ENCODE results near the gene MALAT1. TPM values are rescaled to one million over a fixed set of nuclear protein-coding genes. Genes with fewer than 3 reads are reported as not detected.
"Not testable (repeated sequence)": the region's sequence is repeated elsewhere in the genome, so short reads cannot be mapped to it uniquely, and the experiment has no call there.

The MALAT1 gene
- total and polyA plus RNA-seq, 2 experiments from 2014 or later, result 7,439 to 16,838 TPM

DNA sequence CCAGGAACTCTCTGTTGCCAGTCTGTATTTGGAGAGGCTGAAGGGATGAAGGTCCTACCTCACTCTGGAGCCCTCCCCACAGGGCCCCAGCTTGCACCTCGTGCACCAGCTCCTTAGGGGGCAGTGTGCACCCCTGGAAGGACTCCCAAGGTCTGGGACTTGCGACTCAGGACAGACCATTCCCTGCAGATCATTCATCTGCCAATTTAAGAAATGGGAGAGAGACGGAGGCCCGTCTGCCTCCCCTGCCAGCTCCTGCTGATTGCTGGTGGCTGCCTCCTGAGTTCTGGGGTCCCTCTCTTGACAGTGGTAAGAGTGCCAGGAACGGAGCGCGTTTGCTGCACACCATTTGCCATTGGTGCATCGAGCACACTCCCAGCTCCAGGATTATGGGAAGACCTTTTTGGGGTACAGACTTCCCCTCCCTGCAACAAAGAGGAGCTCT lies 27.4 kb upstream of the MALAT1 start:
- no peaks in the 10 kb centered on the region for H3K27me3 ChIP-seq
- no peaks in the 10 kb centered on the region for H3K9me3 ChIP-seq (ENCODE audit: low read depth)
- H3K36me3 ChIP-seq, result no peaks in the 10 kb centered on the region
- peak overlapping the region; percentile 97 for H3K27ac ChIP-seq
- peak; percentile 81 to 87 for DNase-seq (ENCODE audit: low read depth in 1 of 2, low spot score in 1 of 2)
- H3K4me3 ChIP-seq, result no peak overlapping the region
- H3K4me1 ChIP-seq (ENCODE audit: low read depth), result peaks cover 23% of the 10 kb centered on the region
- TF ChIP-seq, protein P1, sequence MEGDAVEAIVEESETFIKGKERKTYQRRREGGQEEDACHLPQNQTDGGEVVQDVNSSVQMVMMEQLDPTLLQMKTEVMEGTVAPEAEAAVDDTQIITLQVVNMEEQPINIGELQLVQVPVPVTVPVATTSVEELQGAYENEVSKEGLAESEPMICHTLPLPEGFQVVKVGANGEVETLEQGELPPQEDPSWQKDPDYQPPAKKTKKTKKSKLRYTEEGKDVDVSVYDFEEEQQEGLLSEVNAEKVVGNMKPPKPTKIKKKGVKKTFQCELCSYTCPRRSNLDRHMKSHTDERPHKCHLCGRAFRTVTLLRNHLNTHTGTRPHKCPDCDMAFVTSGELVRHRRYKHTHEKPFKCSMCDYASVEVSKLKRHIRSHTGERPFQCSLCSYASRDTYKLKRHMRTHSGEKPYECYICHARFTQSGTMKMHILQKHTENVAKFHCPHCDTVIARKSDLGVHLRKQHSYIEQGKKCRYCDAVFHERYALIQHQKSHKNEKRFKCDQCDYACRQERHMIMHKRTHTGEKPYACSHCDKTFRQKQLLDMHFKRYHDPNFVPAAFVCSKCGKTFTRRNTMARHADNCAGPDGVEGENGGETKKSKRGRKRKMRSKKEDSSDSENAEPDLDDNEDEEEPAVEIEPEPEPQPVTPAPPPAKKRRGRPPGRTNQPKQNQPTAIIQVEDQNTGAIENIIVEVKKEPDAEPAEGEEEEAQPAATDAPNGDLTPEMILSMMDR (IDR thresholded peaks at IDR 0.05; ENCODE audit: low read depth, low read length), result peak; percentile 69

DNA sequence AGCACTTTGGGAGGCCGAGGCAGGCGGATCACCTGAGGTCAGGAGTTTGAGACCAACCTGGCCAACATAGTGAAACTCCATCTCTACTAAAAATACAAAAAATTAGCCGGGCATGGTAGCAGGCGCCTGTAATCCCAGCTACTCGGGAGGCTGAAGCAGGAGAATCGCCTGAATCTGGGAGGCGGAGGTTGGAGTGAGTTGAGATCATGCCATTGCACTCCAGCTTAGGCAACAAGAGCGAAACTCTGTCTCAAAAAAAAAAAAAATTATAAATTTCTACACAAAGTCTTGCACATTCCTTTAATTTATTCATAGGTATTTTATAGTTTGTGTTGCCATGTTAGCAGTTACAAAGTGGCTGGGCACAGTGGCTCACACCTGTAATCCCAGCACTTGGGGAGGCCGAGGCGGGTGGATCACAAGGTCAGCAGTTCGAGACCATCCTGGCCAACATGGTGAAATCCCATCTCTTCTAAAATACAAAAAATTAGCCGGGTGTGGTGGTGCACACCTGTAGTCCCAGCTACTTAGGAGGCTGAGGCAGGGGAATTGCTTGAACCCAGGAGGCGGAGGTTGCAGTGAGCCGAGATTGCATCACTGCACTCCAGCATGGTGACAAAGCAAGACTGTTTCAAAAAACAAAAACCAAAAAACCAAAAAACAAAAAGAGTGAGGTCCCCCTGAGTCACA lies 26.1 kb upstream of the MALAT1 start:
- Histone ChIP-seq H3K4me1 (ENCODE audit: low read depth) (peaks cover 24% of the 10 kb centered on the region), H3K27ac (peak overlapping the region; percentile 97), H3K4me3 (peak overlapping the region; percentile 1)
- H3K36me3 ChIP-seq; DNase-seq (ENCODE audit: low read depth in 1 of 2, low spot score in 1 of 2); H3K9me3 ChIP-seq (ENCODE audit: low read depth); H3K27me3 ChIP-seq: not testable (repeated sequence)

GRCh38 chr11:65473278-65473860 lies 25.5 kb upstream of the MALAT1 start:
- Histone ChIP-seq H3K27ac (peak overlapping the region; percentile 97), H3K9me3 (ENCODE audit: low read depth) (no peaks in the 10 kb centered on the region), H3K36me3 (no peaks in the 10 kb centered on the region), H3K4me1 (ENCODE audit: low read depth) (peaks cover 30% of the 10 kb centered on the region), H3K27me3 (no peaks in the 10 kb centered on the region), H3K4me3 (no peak overlapping the region)
- TF ChIP-seq, protein P1 (IDR thresholded peaks at IDR 0.05; ENCODE audit: low read depth, low read length), result no peak
- no peak for DNase-seq (ENCODE audit: low read depth in 1 of 2, low spot score in 1 of 2)

DNA sequence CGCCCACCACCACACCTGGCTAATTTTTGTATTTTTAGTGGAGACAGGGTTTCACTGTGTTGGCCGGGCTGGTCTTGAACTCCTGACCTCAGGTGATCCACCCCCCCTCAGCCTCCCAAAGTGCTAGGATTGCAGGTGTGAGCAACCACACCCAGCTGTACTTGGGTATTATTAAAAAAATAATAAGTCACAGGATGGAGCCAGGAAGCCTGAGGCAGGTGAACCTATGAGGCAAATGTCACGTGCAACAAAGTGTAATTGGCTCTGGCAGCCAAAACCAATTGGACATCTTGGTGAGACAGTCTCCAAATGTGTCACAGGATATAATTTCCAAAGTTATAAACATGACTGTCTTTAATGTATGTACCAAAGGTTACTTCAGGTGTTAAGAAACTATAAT lies 24.0 kb upstream of the MALAT1 start:
- Histone ChIP-seq H3K27me3 (no peaks in the 10 kb centered on the region), H3K27ac (no peak overlapping the region), H3K4me3 (no peak overlapping the region), H3K36me3 (no peaks in the 10 kb centered on the region), H3K4me1 (ENCODE audit: low read depth) (peaks cover 44% of the 10 kb centered on the region), H3K9me3 (ENCODE audit: low read depth) (no peaks in the 10 kb centered on the region)
- TF ChIP-seq, protein P1 (IDR thresholded peaks at IDR 0.05; ENCODE audit: low read depth, low read length), result no peak
- DNase-seq (ENCODE audit: low read depth in 1 of 2, low spot score in 1 of 2), result no peak

GRCh38 chr11:65476632-65477148 lies 22.2 kb upstream of the MALAT1 start:
- H3K36me3 ChIP-seq, result no peaks in the 10 kb centered on the region
- DNase-seq (ENCODE audit: low read depth in 1 of 2, low spot score in 1 of 2), result no peak
- TF ChIP-seq, protein P1 (IDR thresholded peaks at IDR 0.05; ENCODE audit: low read depth, low read length), result no peak
- peak overlapping the region; percentile 45 for H3K4me3 ChIP-seq
- H3K4me1 ChIP-seq (ENCODE audit: low read depth), result peaks cover 42% of the 10 kb centered on the region
- H3K27ac ChIP-seq, result peak overlapping the region; percentile 97
- H3K27me3 ChIP-seq, result no peaks in the 10 kb centered on the region
- H3K9me3 ChIP-seq (ENCODE audit: low read depth), result no peaks in the 10 kb centered on the region

All from cardiac muscle cell (in vitro differentiated cells and primary cell).